A549 (cell line): ENCODE results near the gene OTOP1. TPM values are rescaled to one million over a fixed set of nuclear protein-coding genes. Genes with fewer than 3 reads are reported as not detected.

ENCODE experiments used
- polyA plus RNA-seq, 4 experiments: library from polyadenylated mRNA; depleted of rRNA in 3 of 4; stranded (reverse); fragments of >200 nt; fragmentation: RNase III in 1 of 4; extraction: RNeasy Plus Mini Kit Qiagen cat#74134 plus additional on column Dnase treatment in 1 of 4; gene quantifications; 2 replicates in 3 of 4; 3 replicates in 1 of 4; pipeline ENCODE4 v1.2.3, GENCODE V29; 2011 to 2017

Gene OTOP1
- polyA plus RNA-seq, 2 of the 4 experiments (the other 2 are of a cell fraction), result not detected

Other genes starting within 250 kb of the OTOP1 start
- 22.9 and 29.1 TPM in 2 replicates for gene TMEM128, start 21.3 kb upstream of the OTOP1 start, polyA plus RNA-seq (2011; rRNA removed)
- gene TMEM128, start 21.3 kb upstream of the OTOP1 start, polyA plus RNA-seq (2017; fragmentation: RNase III; extraction: RNeasy Plus Mini Kit Qiagen cat#74134 plus additional on column Dnase treatment), result 12.7 to 15.9 TPM (median 13.9 TPM) in 3 replicates
- 12.6 and 20.5 TPM in 2 replicates for gene LYAR, start 63.2 kb upstream of the OTOP1 start, polyA plus RNA-seq (2011; rRNA removed)
- 26.4 to 29.1 TPM (median 28.1 TPM) in 3 replicates for gene LYAR, start 63.2 kb upstream of the OTOP1 start, polyA plus RNA-seq (2017; fragmentation: RNase III; extraction: RNeasy Plus Mini Kit Qiagen cat#74134 plus additional on column Dnase treatment)
- gene ZBTB49, start 63.3 kb upstream of the OTOP1 start, polyA plus RNA-seq (2011; rRNA removed), result 3.1 and 4.1 TPM in 2 replicates
- gene ZBTB49, start 63.3 kb upstream of the OTOP1 start, polyA plus RNA-seq (2017; fragmentation: RNase III; extraction: RNeasy Plus Mini Kit Qiagen cat#74134 plus additional on column Dnase treatment), result 1.9 to 2.2 TPM (median 2.0 TPM) in 3 replicates
- gene NSG1, start 160.2 kb upstream of the OTOP1 start, polyA plus RNA-seq (2011; rRNA removed), result 0.34 and 0.44 TPM in 2 replicates
- 0.25 to 0.49 TPM (median 0.26 TPM) in 3 replicates for gene NSG1, start 160.2 kb upstream of the OTOP1 start, polyA plus RNA-seq (2017; fragmentation: RNase III; extraction: RNeasy Plus Mini Kit Qiagen cat#74134 plus additional on column Dnase treatment)